WTC11 (cell line): Measurements from ENCODE around the gene LRRC28. TPM values are rescaled to one million over a fixed set of nuclear protein-coding genes. Genes with fewer than 3 reads are reported as not detected.

Experiments used
- ATAC-seq: fragments of 200-7000 bp; cut with Tn5 transposase; 2 replicates; pipeline ENCODE4 v1.10.0; 2021; ENCODE audit warnings: mild to moderate bottlenecking, moderate library complexity
- CTCF ChIA-PET: fragments of 300-600 bp; sonication (Branson Sonifier 250); formaldehyde crosslinking; loops from one replicate; lab custom pipeline; 2021; ENCODE audit warnings: antibody characterized with exemption; lab: Charles Lee
- POLR2A ChIA-PET: fragments of 350-600 bp; sonication (Branson Sonifier 250); formaldehyde crosslinking; loops from one replicate; lab custom pipeline; 2021; ENCODE audit warnings: antibody characterized with exemption; lab: Charles Lee
- DNase-seq: peaks from one replicate; pipeline ENCODE4 v3.0.0; 2021; ENCODE audit warnings: low spot score
- H3K27ac Mint-ChIP-seq: 2 replicates; pipeline ENCODE4 v1.8.0; 2021; ENCODE audit warnings: mixed read lengths
- H3K27me3 Mint-ChIP-seq: 2 replicates; pipeline ENCODE4 v1.8.0; 2021; ENCODE audit warnings: low read depth, mild to moderate bottlenecking, moderate library complexity, mixed read lengths
- H3K36me3 Mint-ChIP-seq: 2 replicates; pipeline ENCODE4 v1.8.0; 2021; ENCODE audit warnings: mixed read lengths
- H3K4me1 Mint-ChIP-seq: 2 replicates; pipeline ENCODE4 v1.8.0; 2022; ENCODE audit warnings: mixed read lengths
- H3K4me3 Mint-ChIP-seq: 2 replicates; pipeline ENCODE4 v1.8.0; 2021; ENCODE audit warnings: mild to moderate bottlenecking, moderate library complexity, mixed read lengths
- H3K9me3 Mint-ChIP-seq: 2 replicates; pipeline ENCODE4 v1.8.0; 2021; ENCODE audit warnings: mixed read lengths
- ATF3 ChIP-seq: sonication (generic); formaldehyde crosslinking; conservative IDR thresholded peaks from 2 replicates; pipeline ENCODE4 v1.8.1; 2022; ENCODE audit warnings: mild to moderate bottlenecking, missing genetic modification reagents
- CBFB ChIP-seq: sonication (generic); formaldehyde crosslinking; IDR thresholded peaks from 2 replicates; pipeline ENCODE4 v1.8.1; 2022; ENCODE audit warnings: mild to moderate bottlenecking, low read depth, missing genetic modification reagents
- GTF2I ChIP-seq: fragments of 250-450 bp; sonication (Bioruptor Pico); conservative IDR thresholded peaks from 2 replicates; pipeline ENCODE4 v1.4.0; 2021; ENCODE audit warnings: mild to moderate bottlenecking
- MLX ChIP-seq: sonication (generic); formaldehyde crosslinking; IDR thresholded peaks from 2 replicates; pipeline ENCODE4 v1.8.1; 2023; ENCODE audit warnings: mild to moderate bottlenecking, missing genetic modification reagents, moderate library complexity
- NFE2L1 ChIP-seq: sonication (generic); formaldehyde crosslinking; IDR thresholded peaks from 2 replicates; pipeline ENCODE4 v1.8.1; 2023; ENCODE audit warnings: missing genetic modification reagents
- NFYB ChIP-seq: sonication (generic); formaldehyde crosslinking; conservative IDR thresholded peaks from 2 replicates; pipeline ENCODE4 v1.8.0; 2022; ENCODE audit warnings: low read depth, missing genetic modification reagents
- RORB ChIP-seq: fragments of 250-450 bp; sonication (Bioruptor Pico); IDR thresholded peaks from 2 replicates; pipeline ENCODE4 v1.9.0; 2021; ENCODE audit warnings: mild to moderate bottlenecking
- SMAD4 ChIP-seq: sonication (generic); formaldehyde crosslinking; IDR thresholded peaks from 2 replicates; pipeline ENCODE4 v1.8.0; 2022; ENCODE audit warnings: mild to moderate bottlenecking, missing genetic modification reagents
- STAT6 ChIP-seq: sonication (generic); formaldehyde crosslinking; conservative IDR thresholded peaks from 2 replicates; pipeline ENCODE4 v1.8.1; 2023; ENCODE audit warnings: mild to moderate bottlenecking, low read depth, missing genetic modification reagents, moderate library complexity
- TEAD4 ChIP-seq: sonication (generic); formaldehyde crosslinking; IDR thresholded peaks from 2 replicates; pipeline ENCODE4 v1.8.0; 2022; ENCODE audit warnings: mild to moderate bottlenecking, missing genetic modification reagents
- USF1 ChIP-seq: sonication (generic); formaldehyde crosslinking; IDR thresholded peaks from 2 replicates; pipeline ENCODE4 v1.8.0; 2022; ENCODE audit warnings: mild to moderate bottlenecking, missing genetic modification reagents
- ZNF219 ChIP-seq: sonication (generic); formaldehyde crosslinking; IDR thresholded peaks from 2 replicates; pipeline ENCODE4 v1.8.0; 2023; ENCODE audit warnings: missing genetic modification reagents, mild to moderate bottlenecking, borderline replicate concordance
- ZNF416 ChIP-seq: fragments of 250-450 bp; sonication (Bioruptor Pico); IDR thresholded peaks from 2 replicates; pipeline ENCODE4 v1.9.0; 2021; ENCODE audit warnings: mild to moderate bottlenecking, inconsistent platforms
- ZNF423 ChIP-seq: fragments of 250-450 bp; sonication (Bioruptor Pico); IDR thresholded peaks from 2 replicates; pipeline ENCODE4 v2.1.2; 2022; ENCODE audit warnings: mild to moderate bottlenecking, moderate library complexity
- total RNA-seq: library from RNA; stranded (reverse); gene quantifications from 3 replicates; pipeline ENCODE4 v1.2.3, GENCODE V29; 2021
- TF ChIP-seq, protein P1 (sequence below): fragments of 250-450 bp; sonication (Bioruptor Pico); IDR thresholded peaks from 2 replicates; pipeline ENCODE4 v1.9.0; 2021; ENCODE audit warnings: mild to moderate bottlenecking
- TF ChIP-seq, protein P2 (sequence below): fragments of 250-450 bp; sonication (Bioruptor Pico); conservative IDR thresholded peaks from 2 replicates; pipeline ENCODE4 v1.9.0; 2021; ENCODE audit warnings: mild to moderate bottlenecking
- TF ChIP-seq, protein P3 (sequence below): fragments of 250-450 bp; sonication (Bioruptor Pico); IDR thresholded peaks from 2 replicates; pipeline ENCODE4 v1.8.0; 2021; ENCODE audit warnings: mild to moderate bottlenecking
- TF ChIP-seq, protein P4 (sequence below): sonication (generic); formaldehyde crosslinking; IDR thresholded peaks from 2 replicates; pipeline ENCODE4 v1.8.0; 2023; ENCODE audit warnings: missing genetic modification reagents, mild to moderate bottlenecking, borderline replicate concordance

LRRC28 gene
- total RNA-seq, 1 experiment from 2014 or later = 18.4 TPM

GRCh38 chr15:99361545-99362185 is 110.4 kb downstream of the LRRC28 start:
- TF ChIP-seq, protein P1, sequence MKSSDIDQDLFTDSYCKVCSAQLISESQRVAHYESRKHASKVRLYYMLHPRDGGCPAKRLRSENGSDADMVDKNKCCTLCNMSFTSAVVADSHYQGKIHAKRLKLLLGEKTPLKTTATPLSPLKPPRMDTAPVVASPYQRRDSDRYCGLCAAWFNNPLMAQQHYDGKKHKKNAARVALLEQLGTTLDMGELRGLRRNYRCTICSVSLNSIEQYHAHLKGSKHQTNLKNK (CRISPR knock-in tag) = no peak
- TF ChIP-seq MLX (CRISPR knock-in tag) = no peak
- no peak for TF ChIP-seq SMAD4 (CRISPR knock-in tag)
- TF ChIP-seq TEAD4 (CRISPR knock-in tag) = no peak
- TF ChIP-seq NFYB (CRISPR knock-in tag) = no peak
- no peak for TF ChIP-seq RORB (CRISPR knock-in tag)
- no peak for TF ChIP-seq ZNF423 (CRISPR knock-in tag)
- TF ChIP-seq, protein P2, sequence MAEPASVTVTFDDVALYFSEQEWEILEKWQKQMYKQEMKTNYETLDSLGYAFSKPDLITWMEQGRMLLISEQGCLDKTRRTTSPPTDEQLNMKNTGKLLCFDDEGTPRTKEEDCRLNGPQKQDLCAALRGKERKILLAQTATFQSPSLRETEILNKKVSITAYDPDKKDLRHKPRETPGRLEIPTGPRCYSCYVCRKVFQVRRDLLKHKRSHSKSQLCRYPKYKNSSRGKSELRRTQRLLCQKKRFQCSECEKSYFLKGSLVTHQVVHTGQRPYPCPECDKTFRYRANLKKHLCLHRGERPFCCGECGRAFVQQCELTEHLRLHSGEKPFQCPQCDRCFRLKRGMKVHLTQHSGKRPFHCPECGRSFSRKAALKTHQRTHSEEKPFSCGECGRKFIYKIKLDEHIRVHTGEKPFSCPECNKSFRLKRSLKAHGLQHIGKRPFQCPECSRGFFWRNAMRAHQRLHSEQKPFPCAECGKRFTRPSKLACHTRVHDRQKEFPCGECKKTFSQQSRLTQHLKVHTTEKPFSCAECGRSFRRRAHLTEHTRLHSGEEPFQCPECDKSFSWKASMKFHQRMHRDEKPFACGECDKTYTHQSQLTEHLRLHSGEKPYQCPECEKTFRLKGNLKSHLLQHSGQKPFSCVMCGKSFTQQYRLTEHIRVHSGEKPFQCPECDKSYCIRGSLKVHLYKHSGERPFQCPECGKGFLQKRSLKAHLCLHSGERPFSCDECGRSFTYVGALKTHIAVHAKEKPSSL (CRISPR knock-in tag) = no peak
- TF ChIP-seq USF1 = no peak
- TF ChIP-seq NFE2L1 (CRISPR knock-in tag) = no peak
- no peak for TF ChIP-seq ZNF416 (CRISPR knock-in tag)
- TF ChIP-seq, protein P3, sequence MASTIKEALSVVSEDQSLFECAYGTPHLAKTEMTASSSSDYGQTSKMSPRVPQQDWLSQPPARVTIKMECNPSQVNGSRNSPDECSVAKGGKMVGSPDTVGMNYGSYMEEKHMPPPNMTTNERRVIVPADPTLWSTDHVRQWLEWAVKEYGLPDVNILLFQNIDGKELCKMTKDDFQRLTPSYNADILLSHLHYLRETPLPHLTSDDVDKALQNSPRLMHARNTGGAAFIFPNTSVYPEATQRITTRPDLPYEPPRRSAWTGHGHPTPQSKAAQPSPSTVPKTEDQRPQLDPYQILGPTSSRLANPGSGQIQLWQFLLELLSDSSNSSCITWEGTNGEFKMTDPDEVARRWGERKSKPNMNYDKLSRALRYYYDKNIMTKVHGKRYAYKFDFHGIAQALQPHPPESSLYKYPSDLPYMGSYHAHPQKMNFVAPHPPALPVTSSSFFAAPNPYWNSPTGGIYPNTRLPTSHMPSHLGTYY = no peak
- TF ChIP-seq, protein P4, sequence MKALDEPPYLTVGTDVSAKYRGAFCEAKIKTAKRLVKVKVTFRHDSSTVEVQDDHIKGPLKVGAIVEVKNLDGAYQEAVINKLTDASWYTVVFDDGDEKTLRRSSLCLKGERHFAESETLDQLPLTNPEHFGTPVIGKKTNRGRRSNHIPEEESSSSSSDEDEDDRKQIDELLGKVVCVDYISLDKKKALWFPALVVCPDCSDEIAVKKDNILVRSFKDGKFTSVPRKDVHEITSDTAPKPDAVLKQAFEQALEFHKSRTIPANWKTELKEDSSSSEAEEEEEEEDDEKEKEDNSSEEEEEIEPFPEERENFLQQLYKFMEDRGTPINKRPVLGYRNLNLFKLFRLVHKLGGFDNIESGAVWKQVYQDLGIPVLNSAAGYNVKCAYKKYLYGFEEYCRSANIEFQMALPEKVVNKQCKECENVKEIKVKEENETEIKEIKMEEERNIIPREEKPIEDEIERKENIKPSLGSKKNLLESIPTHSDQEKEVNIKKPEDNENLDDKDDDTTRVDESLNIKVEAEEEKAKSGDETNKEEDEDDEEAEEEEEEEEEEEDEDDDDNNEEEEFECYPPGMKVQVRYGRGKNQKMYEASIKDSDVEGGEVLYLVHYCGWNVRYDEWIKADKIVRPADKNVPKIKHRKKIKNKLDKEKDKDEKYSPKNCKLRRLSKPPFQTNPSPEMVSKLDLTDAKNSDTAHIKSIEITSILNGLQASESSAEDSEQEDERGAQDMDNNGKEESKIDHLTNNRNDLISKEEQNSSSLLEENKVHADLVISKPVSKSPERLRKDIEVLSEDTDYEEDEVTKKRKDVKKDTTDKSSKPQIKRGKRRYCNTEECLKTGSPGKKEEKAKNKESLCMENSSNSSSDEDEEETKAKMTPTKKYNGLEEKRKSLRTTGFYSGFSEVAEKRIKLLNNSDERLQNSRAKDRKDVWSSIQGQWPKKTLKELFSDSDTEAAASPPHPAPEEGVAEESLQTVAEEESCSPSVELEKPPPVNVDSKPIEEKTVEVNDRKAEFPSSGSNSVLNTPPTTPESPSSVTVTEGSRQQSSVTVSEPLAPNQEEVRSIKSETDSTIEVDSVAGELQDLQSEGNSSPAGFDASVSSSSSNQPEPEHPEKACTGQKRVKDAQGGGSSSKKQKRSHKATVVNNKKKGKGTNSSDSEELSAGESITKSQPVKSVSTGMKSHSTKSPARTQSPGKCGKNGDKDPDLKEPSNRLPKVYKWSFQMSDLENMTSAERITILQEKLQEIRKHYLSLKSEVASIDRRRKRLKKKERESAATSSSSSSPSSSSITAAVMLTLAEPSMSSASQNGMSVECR (CRISPR knock-in tag) = no peak
- TF ChIP-seq CBFB (CRISPR knock-in tag) = no peak
- TF ChIP-seq GTF2I = no peak
- no peak for TF ChIP-seq ATF3 (CRISPR knock-in tag)
- no peak for TF ChIP-seq ZNF219 (CRISPR knock-in tag)
- TF ChIP-seq STAT6 (CRISPR knock-in tag) = no peak
- no peaks in the 10 kb centered on the region for H3K4me1 Mint-ChIP-seq
- peaks cover 9% of the 10 kb centered on the region for H3K36me3 Mint-ChIP-seq
- POLR2A ChIA-PET = no interaction called here
- H3K27ac Mint-ChIP-seq = no peak overlapping the region
- peaks cover 12% of the 10 kb centered on the region for H3K9me3 Mint-ChIP-seq
- CTCF ChIA-PET = interaction anchor here (0.6 to 1.8 kb wide), 12 partner anchors 9 to 343 kb away, joined by 3 to 6 read pairs (median 3); no protein-coding TSS in a partner anchor
- no peak for DNase-seq
- H3K27me3 Mint-ChIP-seq = no peaks in the 10 kb centered on the region
- no peak for ATAC-seq
- H3K4me3 Mint-ChIP-seq = no peak overlapping the region
